Erythroblast (primary cell): ENCODE measurements around the gene SUSD6.
A peak's percentile ranks its signal among the peaks of the same experiment; 100 is the strongest.

Experiments used
- DNase-seq, 2 experiments: peaks; one replicate each; lab custom pipeline; 2025; lab: John Stamatoyannopoulos, UW
- GATA1 ChIP-seq: IDR thresholded peaks from 2 replicates; pipeline ENCODE4 v1.6.1; 2011; ENCODE audit warnings: low read depth, mild to moderate bottlenecking, control low read depth, low read length, moderate library complexity
- POLR2A ChIP-seq: IDR thresholded peaks from 2 replicates; pipeline ENCODE4 v1.6.1; 2011; ENCODE audit warnings: mild to moderate bottlenecking, low read length

Gene SUSD6

DNA sequence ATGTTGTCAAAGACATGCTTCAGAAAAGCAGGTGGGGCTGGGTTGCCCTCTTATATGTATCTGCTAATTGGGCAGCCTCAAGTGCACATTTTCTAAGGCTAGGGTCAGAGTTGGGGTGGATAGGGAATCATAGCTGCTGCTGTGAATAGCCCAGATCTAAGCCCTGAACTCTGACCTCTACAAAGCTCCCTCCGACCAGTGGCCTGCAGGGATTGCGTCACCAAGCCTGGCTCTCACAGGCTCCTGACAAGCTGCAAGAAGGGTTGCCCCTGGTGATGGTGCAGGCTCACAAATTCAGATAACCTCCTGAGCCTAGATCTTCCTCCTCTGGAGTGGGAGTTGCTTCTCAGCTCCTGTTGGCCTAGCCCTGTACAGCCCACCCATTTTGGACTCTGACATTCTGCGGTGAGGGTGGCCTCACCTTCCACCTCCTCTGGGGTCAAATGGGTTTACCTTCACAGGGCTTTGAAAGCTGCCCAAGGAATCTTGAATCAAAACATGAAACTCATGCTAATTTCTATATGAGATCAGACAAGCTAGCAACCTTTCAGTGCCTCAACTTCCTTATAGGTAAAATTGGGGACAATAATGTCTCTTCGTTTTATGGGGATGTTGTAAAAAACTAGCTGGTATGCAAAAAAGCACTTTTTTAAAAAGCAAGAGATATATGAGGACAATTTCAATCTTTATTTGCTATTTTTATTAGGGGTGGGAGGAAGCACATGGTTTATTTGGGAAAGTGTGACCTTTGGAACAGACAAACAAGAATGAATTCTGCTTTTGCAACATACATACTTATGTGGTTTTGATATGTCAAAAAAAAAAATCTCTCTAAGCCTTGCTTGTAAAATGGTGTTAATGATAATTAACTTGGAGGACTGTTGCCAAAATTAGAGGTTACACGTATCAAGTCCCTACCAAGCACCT lies 4.9 kb upstream of the SUSD6 start:
- no peak for TF ChIP-seq POLR2A
- TF ChIP-seq GATA1: no peak
- DNase-seq: no peak

DNA sequence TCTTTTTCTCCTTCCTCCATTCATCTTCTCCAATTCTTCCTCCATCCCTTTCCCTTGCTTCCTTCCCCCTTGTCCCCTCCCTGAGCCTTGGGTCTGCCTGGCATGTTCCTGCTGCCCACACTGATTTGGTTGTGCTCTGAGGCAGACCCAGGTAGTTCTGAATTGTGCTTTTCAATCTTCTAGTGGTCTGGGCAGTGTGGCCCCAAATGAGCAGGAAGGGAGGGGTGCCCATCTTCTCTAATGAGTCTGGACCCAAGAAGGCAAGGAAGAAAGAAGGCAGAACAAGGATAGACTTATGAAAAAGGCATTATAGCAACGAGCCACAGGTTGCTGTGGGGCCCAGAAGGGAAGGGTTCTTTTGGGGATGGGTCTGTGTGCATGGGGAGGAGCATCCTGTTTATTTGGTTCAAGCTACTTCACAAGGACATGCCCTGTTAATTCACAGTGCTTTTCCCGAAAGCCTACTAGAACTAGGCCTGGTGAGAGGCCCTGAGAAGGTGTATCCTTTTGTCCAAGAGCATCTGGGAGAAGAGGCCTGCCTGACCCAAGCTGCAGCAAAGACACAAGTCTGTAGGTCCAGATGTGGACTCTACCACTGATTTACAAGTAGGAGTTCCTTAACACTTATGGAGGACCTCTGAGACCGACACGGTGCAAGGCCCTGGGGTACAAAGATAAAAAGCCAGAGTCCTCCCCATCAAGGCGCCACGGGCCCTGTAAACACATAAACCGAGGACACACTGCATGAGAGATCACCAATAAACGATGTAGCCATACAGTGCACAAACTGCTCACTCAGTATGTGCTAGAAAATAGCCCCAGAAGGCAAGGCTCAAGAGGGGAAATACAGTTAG lies 1.1 kb upstream of the SUSD6 start:
- DNase-seq: peak; percentile 50 to 54
- TF ChIP-seq POLR2A (no peak), GATA1 (no peak)

DNA sequence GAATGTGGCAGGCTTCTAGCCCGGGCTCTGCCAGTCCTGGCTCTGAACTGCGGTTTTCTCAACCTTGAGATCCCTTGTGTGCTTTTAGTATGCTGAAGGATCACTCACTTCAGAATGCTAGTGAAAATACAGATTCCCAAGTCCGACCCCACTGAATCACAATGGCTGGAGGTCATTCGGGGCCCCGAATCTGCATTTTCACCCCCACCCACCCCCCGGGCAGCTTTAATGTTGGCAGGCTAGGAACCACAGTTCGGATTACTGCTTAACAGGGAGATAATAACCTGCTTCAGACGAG lies 573 bp upstream of the SUSD6 start:
- DNase-seq: peak in 1 of 2 experiments; percentile 66
- TF ChIP-seq POLR2A (no peak), GATA1 (no peak)

DNA sequence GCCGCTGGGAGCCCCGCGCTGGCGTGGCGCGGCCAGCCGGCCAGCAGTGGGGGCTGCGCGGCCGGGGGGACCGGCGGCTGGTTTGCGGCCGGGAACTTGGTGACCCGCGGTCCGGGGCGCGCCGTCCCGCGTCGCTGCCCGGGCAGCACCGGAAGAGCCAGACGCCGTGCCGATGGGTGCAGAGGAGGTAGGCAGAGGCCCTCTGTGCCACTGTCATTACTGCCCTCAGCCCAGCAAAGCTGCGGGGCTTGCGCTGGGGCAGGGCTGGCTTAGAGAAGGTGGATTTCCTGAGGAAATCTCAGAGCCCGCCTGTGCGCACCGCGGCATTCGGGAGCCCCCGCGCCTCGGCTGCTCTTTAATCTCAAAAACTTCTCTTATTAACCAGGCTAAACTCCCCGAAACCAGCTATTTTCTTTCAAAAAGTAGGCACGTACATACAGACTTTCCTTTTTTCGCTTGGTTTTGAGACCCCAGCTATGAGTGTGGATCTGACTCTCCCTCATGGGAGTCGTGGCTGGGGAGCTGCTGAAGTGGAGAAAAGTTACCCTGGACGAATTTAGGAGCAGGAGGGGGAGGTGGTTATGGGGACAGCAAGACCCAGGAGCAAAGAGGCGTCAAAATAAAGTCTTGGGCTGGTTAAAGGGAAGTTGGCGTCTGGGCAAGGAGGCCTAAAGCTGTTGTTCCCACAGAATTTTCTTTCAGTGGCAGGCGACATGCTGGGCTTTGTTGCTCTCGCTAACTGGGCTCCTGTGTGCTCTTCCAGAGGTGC lies 802 bp downstream of the SUSD6 start:
- DNase-seq: peak; percentile 67 to 79
- no peak for TF ChIP-seq GATA1
- TF ChIP-seq POLR2A: peak; percentile 23

DNA sequence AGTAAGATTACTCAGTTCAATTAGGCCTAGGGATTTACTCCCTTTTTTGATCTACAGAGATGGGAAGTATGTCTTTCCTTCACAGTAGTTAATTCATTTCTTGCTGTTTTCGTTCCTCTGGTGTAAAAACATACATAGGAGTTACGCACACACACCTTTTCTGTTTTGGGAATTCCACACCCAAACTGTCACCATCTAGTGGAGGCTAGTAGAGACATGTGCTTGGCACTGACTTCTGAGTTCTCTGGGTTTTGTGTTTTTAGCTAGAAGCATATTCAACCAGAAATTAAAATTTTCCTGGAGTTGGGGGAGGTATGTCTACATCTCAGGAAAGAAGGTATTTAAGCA lies 1.4 kb downstream of the SUSD6 start:
- peak in 1 of 2 experiments; percentile 68 for DNase-seq
- TF ChIP-seq POLR2A (no peak), GATA1 (no peak)

DNA sequence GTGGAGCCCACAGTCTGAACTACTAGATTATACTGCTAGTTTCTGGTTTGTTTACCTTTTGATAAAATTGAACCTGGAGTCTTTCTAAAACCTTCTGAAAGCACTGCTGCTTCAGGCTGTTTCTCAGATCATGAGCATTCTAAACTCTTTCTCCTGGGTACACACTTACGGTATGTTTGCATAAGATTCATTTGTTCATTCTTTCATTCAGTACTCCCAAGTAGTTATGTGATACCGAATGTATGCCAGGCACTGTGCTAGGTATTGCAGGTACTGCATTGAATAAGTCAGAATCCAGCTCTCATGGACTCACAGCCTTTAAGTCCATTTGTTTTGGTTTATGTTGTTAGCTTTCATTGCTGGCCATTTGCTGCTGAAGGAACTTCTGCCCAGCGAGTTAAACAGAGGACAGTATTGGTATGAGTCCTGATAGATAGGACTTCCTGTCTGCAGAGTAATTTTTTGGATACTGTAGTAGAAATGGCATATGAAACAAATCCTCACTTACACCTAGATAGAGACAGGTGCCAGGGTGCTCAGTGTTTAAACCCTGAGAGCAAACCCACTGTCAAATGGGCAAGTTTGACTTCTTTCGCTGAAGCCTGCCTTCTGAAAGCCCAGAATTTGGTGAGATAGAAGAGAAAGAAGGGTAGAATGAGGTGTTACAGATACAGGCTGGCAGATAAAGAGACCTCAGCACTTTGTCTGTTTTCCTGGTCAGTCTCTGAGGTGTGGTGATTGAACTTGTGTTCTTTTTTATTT lies 2.1 kb downstream of the SUSD6 start:
- DNase-seq: peak in 1 of 2 experiments; percentile 43
- TF ChIP-seq POLR2A: no peak
- TF ChIP-seq GATA1: no peak

DNA sequence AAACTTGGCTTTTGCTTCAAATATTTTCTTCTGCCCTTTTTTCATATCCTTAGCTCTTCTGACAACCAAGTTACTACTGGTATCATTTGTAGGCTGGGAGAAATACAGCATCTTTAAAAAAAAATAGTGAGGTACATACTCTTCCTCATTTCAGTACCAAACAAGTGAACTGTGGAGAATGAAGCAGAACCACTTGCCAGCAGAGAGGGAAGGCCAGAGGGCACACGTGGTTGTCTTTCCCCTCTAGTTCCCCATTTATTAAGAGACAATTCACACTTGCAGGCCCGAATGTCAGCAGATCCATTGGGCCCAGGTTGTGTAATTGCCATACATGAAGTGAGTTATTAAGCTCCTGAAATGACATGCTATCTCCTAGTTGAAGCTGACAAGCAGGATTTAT lies 3.2 kb downstream of the SUSD6 start:
- peak; percentile 28 to 46 for DNase-seq
- no peak for TF ChIP-seq GATA1
- no peak for TF ChIP-seq POLR2A

GRCh38 chr14:69615121-69615495 lies 3.7 kb downstream of the SUSD6 start:
- TF ChIP-seq GATA1 (no peak), POLR2A (no peak)

GRCh38 chr14:69615496-69616407 lies 4.4 kb downstream of the SUSD6 start:
- peak; percentile 73 to 85 for DNase-seq
- TF ChIP-seq GATA1 (no peak), POLR2A (peak; percentile 38)

More at GRCh38 chr14:69615121-69615495, 3.7 kb downstream of the SUSD6 start:
- DNase-seq: peak; percentile 50 to 64

GRCh38 chr14:69616408-69616773 lies 5.0 kb downstream of the SUSD6 start:
- no peak for TF ChIP-seq POLR2A
- no peak for TF ChIP-seq GATA1

DNA sequence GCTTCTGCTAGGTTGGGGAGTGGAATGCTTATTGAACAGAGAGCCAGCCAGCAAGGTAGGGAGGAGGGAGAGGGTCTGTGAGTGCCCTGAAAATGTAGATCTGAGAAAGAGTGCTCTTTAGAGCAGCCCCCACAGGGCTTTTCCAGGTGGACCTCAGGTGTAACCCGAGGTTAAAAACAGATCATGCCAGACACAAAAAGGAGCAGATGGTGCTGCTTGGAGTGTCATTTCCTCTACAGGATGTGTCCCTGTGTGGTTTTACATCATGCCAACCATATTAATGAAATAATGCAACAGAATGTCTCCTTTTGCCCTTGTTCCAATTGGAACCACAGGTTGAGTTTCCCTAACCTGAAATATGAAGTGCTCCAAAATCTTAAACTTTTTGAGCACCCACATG lies 6.4 kb downstream of the SUSD6 start:
- no peak for DNase-seq
- TF ChIP-seq POLR2A: no peak
- TF ChIP-seq GATA1: no peak

More at GRCh38 chr14:69616408-69616773, 5.0 kb downstream of the SUSD6 start:
- no peak for DNase-seq

DNA sequence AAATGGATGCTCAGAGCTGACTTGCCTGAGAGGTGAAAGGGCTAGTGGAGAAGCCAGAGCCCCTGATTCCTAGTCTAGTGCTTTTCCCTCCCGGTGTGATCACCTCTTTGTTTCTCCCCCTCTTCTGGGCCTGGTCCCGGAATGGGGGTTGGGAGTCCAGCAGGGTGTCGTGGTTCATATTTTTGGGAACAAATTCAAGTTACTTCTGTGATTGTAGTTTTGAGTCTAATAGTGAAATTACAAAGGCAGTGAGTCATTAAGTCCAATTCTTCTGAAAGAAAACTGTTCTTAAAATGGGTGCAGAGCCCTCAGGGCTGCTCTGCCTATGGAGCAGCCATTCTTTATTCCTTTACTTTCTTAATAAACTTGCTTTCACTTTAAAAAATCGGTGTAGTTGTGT lies 7.6 kb downstream of the SUSD6 start:
- DNase-seq: no peak
- TF ChIP-seq GATA1 (no peak), POLR2A (no peak)
